Measurements from ENCODE around the gene OR1K1. TPM values are rescaled to one million over a fixed set of nuclear protein-coding genes. Genes with fewer than 3 reads are reported as not detected.

The OR1K1 gene
- total and polyA plus RNA-seq, 9 of the 15 experiments (the other 6 are each of a cell fraction or from before 2014, with no cell fraction given), result not detected

DNA sequence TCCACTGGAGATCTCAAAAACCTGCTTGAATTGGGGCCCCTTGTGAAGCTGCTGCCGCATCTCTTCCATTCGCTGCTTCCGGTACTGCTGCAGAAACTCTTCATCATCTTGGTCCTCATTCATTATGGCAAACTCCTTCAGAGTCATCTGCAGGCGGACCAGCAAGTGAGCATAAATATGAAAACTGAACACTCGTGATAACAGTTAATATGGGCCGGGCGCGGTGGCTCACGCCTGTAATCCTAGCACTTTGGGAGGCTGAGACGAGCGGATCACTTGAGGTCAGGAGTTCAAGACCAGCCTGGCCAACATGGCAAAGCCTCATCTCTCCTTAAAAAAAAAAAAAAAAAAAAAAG is 20.5 kb downstream of the OR1K1 start (continued):
- TF ChIP-seq, protein P1, sequence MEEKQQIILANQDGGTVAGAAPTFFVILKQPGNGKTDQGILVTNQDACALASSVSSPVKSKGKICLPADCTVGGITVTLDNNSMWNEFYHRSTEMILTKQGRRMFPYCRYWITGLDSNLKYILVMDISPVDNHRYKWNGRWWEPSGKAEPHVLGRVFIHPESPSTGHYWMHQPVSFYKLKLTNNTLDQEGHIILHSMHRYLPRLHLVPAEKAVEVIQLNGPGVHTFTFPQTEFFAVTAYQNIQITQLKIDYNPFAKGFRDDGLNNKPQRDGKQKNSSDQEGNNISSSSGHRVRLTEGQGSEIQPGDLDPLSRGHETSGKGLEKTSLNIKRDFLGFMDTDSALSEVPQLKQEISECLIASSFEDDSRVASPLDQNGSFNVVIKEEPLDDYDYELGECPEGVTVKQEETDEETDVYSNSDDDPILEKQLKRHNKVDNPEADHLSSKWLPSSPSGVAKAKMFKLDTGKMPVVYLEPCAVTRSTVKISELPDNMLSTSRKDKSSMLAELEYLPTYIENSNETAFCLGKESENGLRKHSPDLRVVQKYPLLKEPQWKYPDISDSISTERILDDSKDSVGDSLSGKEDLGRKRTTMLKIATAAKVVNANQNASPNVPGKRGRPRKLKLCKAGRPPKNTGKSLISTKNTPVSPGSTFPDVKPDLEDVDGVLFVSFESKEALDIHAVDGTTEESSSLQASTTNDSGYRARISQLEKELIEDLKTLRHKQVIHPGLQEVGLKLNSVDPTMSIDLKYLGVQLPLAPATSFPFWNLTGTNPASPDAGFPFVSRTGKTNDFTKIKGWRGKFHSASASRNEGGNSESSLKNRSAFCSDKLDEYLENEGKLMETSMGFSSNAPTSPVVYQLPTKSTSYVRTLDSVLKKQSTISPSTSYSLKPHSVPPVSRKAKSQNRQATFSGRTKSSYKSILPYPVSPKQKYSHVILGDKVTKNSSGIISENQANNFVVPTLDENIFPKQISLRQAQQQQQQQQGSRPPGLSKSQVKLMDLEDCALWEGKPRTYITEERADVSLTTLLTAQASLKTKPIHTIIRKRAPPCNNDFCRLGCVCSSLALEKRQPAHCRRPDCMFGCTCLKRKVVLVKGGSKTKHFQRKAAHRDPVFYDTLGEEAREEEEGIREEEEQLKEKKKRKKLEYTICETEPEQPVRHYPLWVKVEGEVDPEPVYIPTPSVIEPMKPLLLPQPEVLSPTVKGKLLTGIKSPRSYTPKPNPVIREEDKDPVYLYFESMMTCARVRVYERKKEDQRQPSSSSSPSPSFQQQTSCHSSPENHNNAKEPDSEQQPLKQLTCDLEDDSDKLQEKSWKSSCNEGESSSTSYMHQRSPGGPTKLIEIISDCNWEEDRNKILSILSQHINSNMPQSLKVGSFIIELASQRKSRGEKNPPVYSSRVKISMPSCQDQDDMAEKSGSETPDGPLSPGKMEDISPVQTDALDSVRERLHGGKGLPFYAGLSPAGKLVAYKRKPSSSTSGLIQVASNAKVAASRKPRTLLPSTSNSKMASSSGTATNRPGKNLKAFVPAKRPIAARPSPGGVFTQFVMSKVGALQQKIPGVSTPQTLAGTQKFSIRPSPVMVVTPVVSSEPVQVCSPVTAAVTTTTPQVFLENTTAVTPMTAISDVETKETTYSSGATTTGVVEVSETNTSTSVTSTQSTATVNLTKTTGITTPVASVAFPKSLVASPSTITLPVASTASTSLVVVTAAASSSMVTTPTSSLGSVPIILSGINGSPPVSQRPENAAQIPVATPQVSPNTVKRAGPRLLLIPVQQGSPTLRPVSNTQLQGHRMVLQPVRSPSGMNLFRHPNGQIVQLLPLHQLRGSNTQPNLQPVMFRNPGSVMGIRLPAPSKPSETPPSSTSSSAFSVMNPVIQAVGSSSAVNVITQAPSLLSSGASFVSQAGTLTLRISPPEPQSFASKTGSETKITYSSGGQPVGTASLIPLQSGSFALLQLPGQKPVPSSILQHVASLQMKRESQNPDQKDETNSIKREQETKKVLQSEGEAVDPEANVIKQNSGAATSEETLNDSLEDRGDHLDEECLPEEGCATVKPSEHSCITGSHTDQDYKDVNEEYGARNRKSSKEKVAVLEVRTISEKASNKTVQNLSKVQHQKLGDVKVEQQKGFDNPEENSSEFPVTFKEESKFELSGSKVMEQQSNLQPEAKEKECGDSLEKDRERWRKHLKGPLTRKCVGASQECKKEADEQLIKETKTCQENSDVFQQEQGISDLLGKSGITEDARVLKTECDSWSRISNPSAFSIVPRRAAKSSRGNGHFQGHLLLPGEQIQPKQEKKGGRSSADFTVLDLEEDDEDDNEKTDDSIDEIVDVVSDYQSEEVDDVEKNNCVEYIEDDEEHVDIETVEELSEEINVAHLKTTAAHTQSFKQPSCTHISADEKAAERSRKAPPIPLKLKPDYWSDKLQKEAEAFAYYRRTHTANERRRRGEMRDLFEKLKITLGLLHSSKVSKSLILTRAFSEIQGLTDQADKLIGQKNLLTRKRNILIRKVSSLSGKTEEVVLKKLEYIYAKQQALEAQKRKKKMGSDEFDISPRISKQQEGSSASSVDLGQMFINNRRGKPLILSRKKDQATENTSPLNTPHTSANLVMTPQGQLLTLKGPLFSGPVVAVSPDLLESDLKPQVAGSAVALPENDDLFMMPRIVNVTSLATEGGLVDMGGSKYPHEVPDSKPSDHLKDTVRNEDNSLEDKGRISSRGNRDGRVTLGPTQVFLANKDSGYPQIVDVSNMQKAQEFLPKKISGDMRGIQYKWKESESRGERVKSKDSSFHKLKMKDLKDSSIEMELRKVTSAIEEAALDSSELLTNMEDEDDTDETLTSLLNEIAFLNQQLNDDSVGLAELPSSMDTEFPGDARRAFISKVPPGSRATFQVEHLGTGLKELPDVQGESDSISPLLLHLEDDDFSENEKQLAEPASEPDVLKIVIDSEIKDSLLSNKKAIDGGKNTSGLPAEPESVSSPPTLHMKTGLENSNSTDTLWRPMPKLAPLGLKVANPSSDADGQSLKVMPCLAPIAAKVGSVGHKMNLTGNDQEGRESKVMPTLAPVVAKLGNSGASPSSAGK (IDR thresholded peaks at IDR 0.05), result no peak
- TF ChIP-seq MAFK (IDR thresholded peaks at IDR 0.05; ENCODE audit: low read length) (no peak), DMBX1 (CRISPR knock-in tag; IDR thresholded peaks at IDR 0.05; ENCODE audit: borderline replicate concordance) (no peak), GATA2 (CRISPR knock-in tag; IDR thresholded peaks at IDR 0.05) (no peak)
